GM21423 (cell line): ENCODE measurements around the gene TMEM176B.

ENCODE experiments used
- ATAC-seq: cut with Tn5 transposase; IDR thresholded peaks from one replicate; pipeline ENCODE4 v1.9.1; 2021; ENCODE audit warnings: mild to moderate bottlenecking, moderate library complexity; ENCODE audit not compliant: unreplicated experiment

Gene TMEM176B

GRCh38 chr7:150754951-150755350 lies 45.2 kb downstream of the TMEM176B start:
- no peak for ATAC-seq

GRCh38 chr7:150753826-150754603 lies 46.1 kb downstream of the TMEM176B start:
- no peak for ATAC-seq

- ATAC-seq = no peak
Observed at GRCh38 chr7:150753239-150753638, 46.9 kb downstream of the TMEM176B start.

- no peak for ATAC-seq
Observed at GRCh38 chr7:150751702-150752101, 48.5 kb downstream of the TMEM176B start.

- no peak for ATAC-seq
Observed at GRCh38 chr7:150748376-150748775, 51.8 kb downstream of the TMEM176B start.

GRCh38 chr7:150746921-150747320 lies 53.2 kb downstream of the TMEM176B start:
- no peak for ATAC-seq

- no peak for ATAC-seq
Observed at GRCh38 chr7:150745876-150746275, 54.3 kb downstream of the TMEM176B start.

- ATAC-seq = no peak
Observed at GRCh38 chr7:150745086-150745485, 55.1 kb downstream of the TMEM176B start.

GRCh38 chr7:150744041-150744656 lies 56.0 kb downstream of the TMEM176B start:
- no peak for ATAC-seq

GRCh38 chr7:150742286-150742968 lies 57.7 kb downstream of the TMEM176B start:
- no peak for ATAC-seq
